ENCODE measurements around the gene KRTAP1-3.
"Not testable (repeated sequence)": the region's sequence is repeated elsewhere in the genome, so short reads cannot be mapped to it uniquely, and the experiment has no call there.

Gene KRTAP1-3

GRCh38 chr17:41008811-41009210 lies 25.9 kb downstream of the KRTAP1-3 start, which contains the start of gene KRTAP3-1:
TSS of gene KRTAP3-1 (minus strand) at chr17:41009128. CDS start at chr17:41009074, 54 bp downstream.
- no peak for DNase-seq

GRCh38 chr17:41004397-41004796 lies 30.3 kb downstream of the KRTAP1-3 start:
- no peak for DNase-seq

GRCh38 chr17:41003926-41004325 lies 30.7 kb downstream of the KRTAP1-3 start:
- no peak for DNase-seq

GRCh38 chr17:41002814-41003213 lies 31.9 kb downstream of the KRTAP1-3 start:
- DNase-seq: no peak

GRCh38 chr17:41001795-41002194 lies 32.9 kb downstream of the KRTAP1-3 start:
- no peak for DNase-seq

- DNase-seq: not testable (repeated sequence)
Measured at GRCh38 chr17:40999563-40999962, 35.1 kb downstream of the KRTAP1-3 start, which contains the start of gene KRTAP3-2. TSS of gene KRTAP3-2 (minus strand) at chr17:40999906. CDS start at chr17:40999853, 53 bp downstream.

- no peak for DNase-seq
Measured at GRCh38 chr17:40997361-40997760, 37.3 kb downstream of the KRTAP1-3 start.

- no peak for DNase-seq
Measured at GRCh38 chr17:40996829-40997228, 37.8 kb downstream of the KRTAP1-3 start.

GRCh38 chr17:40995116-40995515 lies 39.6 kb downstream of the KRTAP1-3 start:
- DNase-seq: no peak

GRCh38 chr17:40993839-40994238 lies 40.8 kb downstream of the KRTAP1-3 start, which contains the start of gene KRTAP3-3:
TSS of gene KRTAP3-3 (minus strand) at chr17:40994164. CDS start at chr17:40994097, 67 bp downstream.
- no peak for DNase-seq

- no peak for DNase-seq
Measured at GRCh38 chr17:40993084-40993483, 41.6 kb downstream of the KRTAP1-3 start.

GRCh38 chr17:40992666-40993065 lies 42.0 kb downstream of the KRTAP1-3 start:
- no peak for DNase-seq

GRCh38 chr17:40986920-40987319 lies 47.8 kb downstream of the KRTAP1-3 start:
- DNase-seq: no peak

- DNase-seq: no peak
Measured at GRCh38 chr17:40984226-40984625, 50.4 kb downstream of the KRTAP1-3 start, which contains the start of gene KRT40. TSS of gene KRT40 (minus strand) at chr17:40984326. CDS start at chr17:40984273, 53 bp downstream.
